ENCODE measurements around the gene PBRM1. TPM values are rescaled to one million over a fixed set of nuclear protein-coding genes. Genes with fewer than 3 reads are reported as not detected.
A peak's percentile ranks its signal among the peaks of the same experiment; 100 is the strongest.

Gene PBRM1
- total RNA-seq, 1 experiment from 2014 or later = 42.8 TPM

- TF ChIP-seq CTCF (conservative IDR thresholded peaks at IDR 0.05) (no peak), EZH2 (IDR thresholded peaks at IDR 0.05; ENCODE audit: low read depth) (no peak)
- Histone ChIP-seq H3K4me1 (replicated peaks; ENCODE audit: insufficient read depth) (peaks cover 22% of the 10 kb centered on the region), H2AFZ (peak within 1 kb of the TSS; percentile 86), H3K9me3 (ENCODE audit: insufficient read depth, low read depth) (no peaks in the 10 kb centered on the region), H3K36me3 (ENCODE audit: low read depth) (no peaks in the 10 kb centered on the region), H3K4me2 (peak within 1 kb of the TSS; percentile 91), H3K79me2 (ENCODE audit: low read depth) (peaks cover 32% of the 10 kb centered on the region), H4K20me1 (ENCODE audit: insufficient read depth) (peaks cover 5% of the 10 kb centered on the region; the same call in 1 of the 2 replicates), H3F3A (ENCODE audit: insufficient read depth, low read depth) (peaks cover 18% of the 10 kb centered on the region; the same call in 1 of the 2 replicates), H3K9me2 (ENCODE audit: insufficient read depth) (no peaks in the 10 kb centered on the region), H3K27ac (no peak within 1 kb of the TSS), H3K27me3 (ENCODE audit: insufficient read depth, low read depth) (no peaks in the 10 kb centered on the region), H3K4me3 (peak within 1 kb of the TSS; percentile 63)
- peak in 1 of 2 experiments; percentile 69 for DNase-seq
- BruUV-seq (replicated peaks) = no TSS peak
- intact Hi-C loops (cut with micrococcal nuclease; ENCODE audit: unreplicated experiment) = no loop called here
- ChIA-PET POLR2A (ENCODE audit: unreplicated experiment) (no interaction called here), CTCF (no interaction called here)
These were observed 152.0 kb downstream of the PBRM1 start, which contains the start of gene NT5DC2 for GRCh38 chr3:52533623-52534280. TSS of gene NT5DC2 (minus strand) at chr3:52533857. CDS start at chr3:52533737, 120 bp downstream.

- Histone ChIP-seq H2AFZ (peak overlapping the region; percentile 86), H3K4me1 (replicated peaks; ENCODE audit: insufficient read depth) (peaks cover 15% of the 10 kb centered on the region), H3K4me2 (peak overlapping the region; percentile 91), H3K27ac (no peak overlapping the region), H3K9me3 (ENCODE audit: insufficient read depth, low read depth) (no peaks in the 10 kb centered on the region), H3K4me3 (peak overlapping the region; percentile 63), H3K36me3 (ENCODE audit: low read depth) (no peaks in the 10 kb centered on the region), H3K79me2 (ENCODE audit: low read depth) (peaks cover 25% of the 10 kb centered on the region), H3K9me2 (ENCODE audit: insufficient read depth) (no peaks in the 10 kb centered on the region), H3K27me3 (ENCODE audit: insufficient read depth, low read depth) (no peaks in the 10 kb centered on the region), H3F3A (ENCODE audit: insufficient read depth, low read depth) (peaks cover 18% of the 10 kb centered on the region; the same call in 1 of the 2 replicates), H4K20me1 (ENCODE audit: insufficient read depth) (peaks cover 5% of the 10 kb centered on the region; the same call in 1 of the 2 replicates)
- POLR2A ChIA-PET (ENCODE audit: unreplicated experiment) = no interaction called here
- CTCF ChIA-PET = no interaction called here
- intact Hi-C loops (cut with micrococcal nuclease; ENCODE audit: unreplicated experiment) = no loop called here
- no TSS peak for BruUV-seq (replicated peaks)
- TF ChIP-seq CTCF (conservative IDR thresholded peaks at IDR 0.05) = no peak
- TF ChIP-seq EZH2 (IDR thresholded peaks at IDR 0.05; ENCODE audit: low read depth) = no peak
- DNase-seq = peak in 1 of 2 experiments; percentile 22
These were observed 152.7 kb downstream of the PBRM1 start for GRCh38 chr3:52532838-52533622.

- Histone ChIP-seq H3K27me3 (ENCODE audit: insufficient read depth, low read depth) (no peaks in the 10 kb centered on the region), H2AFZ (peak overlapping the region; percentile 86; the same call in 1 of the 2 replicates), H3K9me2 (ENCODE audit: insufficient read depth) (no peaks in the 10 kb centered on the region), H3F3A (ENCODE audit: insufficient read depth, low read depth) (peaks cover 18% of the 10 kb centered on the region; the same call in 1 of the 2 replicates), H3K36me3 (ENCODE audit: low read depth) (no peaks in the 10 kb centered on the region), H3K79me2 (ENCODE audit: low read depth) (peaks cover 19% of the 10 kb centered on the region), H3K9me3 (ENCODE audit: insufficient read depth, low read depth) (no peaks in the 10 kb centered on the region), H3K4me3 (peak overlapping the region; percentile 63), H3K27ac (no peak overlapping the region), H4K20me1 (ENCODE audit: insufficient read depth) (peaks cover 5% of the 10 kb centered on the region; the same call in 1 of the 2 replicates), H3K4me2 (peak overlapping the region; percentile 91), H3K4me1 (replicated peaks; ENCODE audit: insufficient read depth) (peaks cover 9% of the 10 kb centered on the region)
- no TSS peak for BruUV-seq (replicated peaks)
- TF ChIP-seq CTCF (conservative IDR thresholded peaks at IDR 0.05) (no peak), EZH2 (IDR thresholded peaks at IDR 0.05; ENCODE audit: low read depth) (no peak)
- intact Hi-C loops (cut with micrococcal nuclease; ENCODE audit: unreplicated experiment) = no loop called here
- DNase-seq = peak in 1 of 2 experiments; percentile 37
- CTCF ChIA-PET = no interaction called here
- POLR2A ChIA-PET (ENCODE audit: unreplicated experiment) = no interaction called here
These were observed 153.2 kb downstream of the PBRM1 start for GRCh38 chr3:52532517-52532837.
